ENCODE data around the gene SSC5D.

GRCh38 chr19:55442372-55442961, 45.8 kb upstream of the SSC5D start:
- no peak for TF ChIP-seq ZNF274 (IDR thresholded peaks at IDR 0.05; ENCODE audit: low read depth, low read length)
- no peak for TF ChIP-seq YY1 (IDR thresholded peaks at IDR 0.05; ENCODE audit: insufficient read depth, insufficient read length)

All from NT2/D1 (cell line).